Stimulated activated CD8-positive, alpha-beta memory T cell treated with anti-CD3 and anti-CD28 coated beads, Interleukin-7, amount 100 ng/mL, for 48 hours (primary cell): Measurements from ENCODE around the gene APBB1IP.
"Not testable (repeated sequence)": the region's sequence is repeated elsewhere in the genome, so short reads cannot be mapped to it uniquely, and the experiment has no call there.

Source experiments
- DNase-seq, 2 donors: peaks; one replicate each; pipeline ENCODE4 v3.0.0-alpha.2; 2020; ENCODE audit warnings: low read depth in 1 of 2; ENCODE audit errors: extremely low read depth in 1 of 2

The APBB1IP gene

GRCh38 chr10:26437637-26438461 is at the start of gene APBB1IP:
APBB1IP (plus strand) TSS chr10:26438341; CDS start chr10:26492327, 53,986 bp downstream.
- DNase-seq: peak; percentile 34 to 38

DNA sequence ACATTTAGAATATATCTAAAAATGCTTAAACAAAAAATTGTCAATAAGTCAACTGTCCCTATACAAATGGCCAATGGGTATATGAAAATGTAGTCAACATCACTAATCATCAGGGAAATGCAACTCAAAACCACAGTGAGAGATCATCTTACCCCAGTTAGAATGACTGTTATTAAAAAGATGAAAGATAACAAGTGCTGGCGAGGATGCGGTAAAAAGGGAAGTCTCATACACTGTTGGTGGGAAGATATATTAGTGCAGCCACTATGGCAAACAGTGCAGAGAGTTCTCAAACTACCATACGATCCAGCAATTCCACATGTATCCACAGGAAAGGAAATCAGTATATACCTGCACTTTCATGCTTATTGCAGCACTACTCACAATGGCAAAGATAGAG is 48.6 kb upstream of the APBB1IP start:
- DNase-seq: no peak

DNA sequence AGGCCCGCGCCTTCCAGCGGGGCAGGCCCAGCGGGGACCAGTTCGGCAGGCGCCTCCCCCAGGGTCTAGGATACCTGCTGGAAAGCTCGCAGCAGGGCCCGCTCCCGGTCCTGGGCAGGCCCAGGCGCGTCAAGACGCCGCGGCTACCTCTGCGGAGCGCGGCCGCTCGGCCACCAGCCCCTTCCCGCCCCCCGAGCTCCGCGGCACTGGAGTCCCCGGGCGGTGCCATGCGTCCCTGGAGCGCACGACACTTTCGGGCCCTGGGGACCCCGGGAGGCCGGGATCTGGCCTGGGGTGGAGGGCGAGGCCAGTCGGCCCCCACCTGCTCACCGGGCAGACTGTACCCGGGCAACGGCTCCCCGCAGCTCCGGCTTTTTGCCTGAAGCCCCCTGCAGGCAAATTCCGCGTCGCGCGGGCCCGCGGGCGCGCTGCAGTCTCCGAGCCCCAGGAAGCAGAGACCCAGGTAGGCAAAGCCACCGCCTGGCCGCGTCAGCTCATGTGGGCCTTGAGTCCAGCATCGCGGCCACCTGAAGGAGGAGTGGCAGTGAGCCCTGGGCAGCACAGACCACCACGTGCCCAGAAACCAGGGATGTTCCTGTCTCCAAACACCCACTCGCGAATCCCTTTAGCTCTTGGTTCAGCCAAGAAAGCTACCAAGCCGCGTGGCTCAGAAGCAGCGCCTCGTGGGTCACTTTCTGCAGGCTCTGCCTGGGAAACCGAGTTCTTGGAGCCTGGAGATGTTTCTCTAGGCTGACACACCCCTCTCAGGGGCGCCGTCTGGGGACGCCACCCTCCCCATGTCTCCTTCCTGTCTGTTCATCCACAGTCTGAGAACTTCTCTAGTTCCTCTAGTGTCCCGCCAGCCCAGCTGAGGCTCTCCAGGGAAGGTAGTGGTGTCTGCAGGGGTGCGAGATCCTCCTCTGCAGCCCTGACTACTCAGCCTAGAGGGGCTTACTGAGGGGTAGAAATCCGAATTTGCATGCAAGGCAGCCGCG is 46.1 kb upstream of the APBB1IP start:
- DNase-seq: no peak

- DNase-seq: not testable (repeated sequence)
Measured at GRCh38 chr10:26398353-26398752, 39.8 kb upstream of the APBB1IP start.

- no peak for DNase-seq
Measured at GRCh38 chr10:26407406-26407969, 30.7 kb upstream of the APBB1IP start.

DNA sequence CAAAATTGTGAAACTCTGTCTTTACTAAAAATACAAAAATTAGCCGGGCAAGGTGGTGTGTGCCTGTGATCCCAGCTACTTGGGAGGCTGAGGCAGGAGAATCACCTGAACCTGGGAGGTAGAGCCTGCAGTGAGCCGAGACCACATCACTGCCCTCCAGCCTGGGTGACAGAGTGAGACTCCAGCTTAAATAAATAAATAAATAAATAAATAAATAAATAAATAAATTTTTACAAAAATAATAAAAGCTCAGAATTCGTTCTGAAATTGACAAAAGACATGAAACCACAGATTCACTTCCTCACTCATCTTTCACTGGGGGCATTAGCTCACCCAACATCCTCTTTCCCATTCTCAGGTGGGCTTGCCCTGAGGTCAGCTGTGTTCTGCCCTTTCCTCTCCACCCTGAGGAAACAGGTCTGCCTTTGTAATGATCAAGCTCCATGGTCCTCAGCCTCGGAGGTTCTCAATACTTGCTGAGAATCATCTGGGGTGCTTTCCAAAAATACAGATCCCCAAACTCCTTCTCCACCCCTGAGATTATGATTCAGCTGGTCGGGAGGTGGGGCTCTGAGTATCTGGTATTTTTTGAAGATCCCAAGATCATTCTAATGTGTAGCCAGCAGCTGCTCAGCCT is 29.2 kb upstream of the APBB1IP start:
- DNase-seq: no peak

GRCh38 chr10:26410356-26410755 is 27.8 kb upstream of the APBB1IP start:
- no peak for DNase-seq

GRCh38 chr10:26412932-26413331 is 25.2 kb upstream of the APBB1IP start:
- no peak for DNase-seq

DNA sequence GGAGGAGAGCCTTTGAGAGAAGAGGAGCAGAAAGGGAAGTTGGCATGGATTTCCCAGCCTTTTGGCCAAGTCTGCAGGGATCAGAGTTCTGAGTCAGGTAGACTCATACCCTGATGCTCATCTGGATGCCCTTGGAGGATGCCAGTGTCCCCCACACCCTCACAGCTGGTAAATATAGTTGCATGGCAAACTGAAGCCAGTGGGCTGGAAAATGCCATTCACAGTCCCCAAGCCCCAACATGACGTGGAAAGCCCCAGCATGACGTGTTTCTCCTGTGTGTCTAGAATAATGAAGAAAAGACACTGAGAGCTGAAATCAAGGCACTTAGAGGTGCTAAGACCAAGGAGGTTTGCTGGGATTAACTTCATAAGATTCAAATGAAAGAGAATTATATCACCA is 24.8 kb upstream of the APBB1IP start:
- no peak for DNase-seq

GRCh38 chr10:26417136-26417535 is 21.0 kb upstream of the APBB1IP start:
- DNase-seq: no peak

GRCh38 chr10:26422977-26423376 is 15.2 kb upstream of the APBB1IP start:
- DNase-seq: no peak

DNA sequence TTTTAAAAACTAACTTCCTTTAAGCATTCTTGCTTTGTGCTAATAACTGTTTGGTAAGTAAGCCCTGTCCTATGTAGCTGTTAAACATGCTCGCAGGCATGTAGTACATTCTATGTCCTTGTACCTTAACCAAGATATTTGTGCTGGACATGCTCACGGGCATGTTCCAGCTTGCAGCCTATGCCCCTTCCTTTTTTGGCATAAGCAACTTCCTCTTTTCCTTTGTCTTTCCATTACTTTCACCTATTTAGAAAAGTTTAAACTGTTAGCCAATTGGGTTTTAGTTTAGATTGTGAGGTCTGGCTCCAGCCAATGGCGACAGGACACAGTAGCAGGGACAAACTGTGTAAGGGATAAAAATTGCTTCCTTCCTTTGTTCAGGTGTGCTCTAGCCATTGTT is 14.4 kb upstream of the APBB1IP start:
- no peak for DNase-seq

DNA sequence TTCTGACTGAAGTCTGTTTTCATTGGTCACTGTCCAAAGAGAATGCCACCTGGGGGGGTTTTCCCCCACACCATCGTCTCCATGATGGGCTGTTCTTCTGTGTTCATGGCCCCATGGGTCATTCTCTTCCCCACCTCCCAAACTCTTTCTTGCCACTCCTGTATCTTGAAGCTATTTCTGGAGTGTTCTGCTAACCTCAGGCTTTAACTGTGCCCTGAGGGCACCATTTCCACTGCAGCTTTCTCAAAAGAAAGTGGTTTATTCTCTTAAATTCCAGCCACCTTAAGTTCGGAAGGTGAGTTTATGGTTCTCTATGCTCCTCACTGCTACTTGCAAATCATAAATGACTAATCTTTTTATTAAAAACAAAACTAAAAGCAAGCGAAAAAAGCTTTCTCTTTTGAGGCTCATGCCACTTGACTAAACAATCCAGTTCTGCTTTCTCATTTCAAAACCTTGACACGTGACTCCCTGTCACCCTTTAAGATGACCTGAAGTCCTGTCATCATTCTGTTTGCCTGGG is 7.4 kb upstream of the APBB1IP start:
- DNase-seq: no peak

GRCh38 chr10:26432938-26433337 is 5.2 kb upstream of the APBB1IP start:
- DNase-seq: no peak

DNA sequence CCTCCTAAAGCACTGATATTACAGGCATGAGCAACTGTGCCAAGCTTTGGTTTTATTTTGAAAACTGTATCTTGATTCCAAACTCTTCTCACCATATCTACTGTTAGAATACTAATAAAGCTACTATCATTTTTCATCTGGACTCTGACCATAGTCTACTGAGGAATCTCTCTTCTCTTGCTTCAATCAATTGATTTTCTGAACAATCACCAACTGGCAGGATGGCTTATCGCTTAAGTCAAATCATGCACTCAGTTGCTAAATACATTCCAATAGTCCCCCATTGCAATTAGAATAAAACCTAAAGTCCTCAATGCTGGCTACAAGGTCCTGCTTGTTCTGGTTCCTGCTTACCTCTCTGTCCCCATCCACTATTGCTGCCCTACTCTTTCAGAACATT is 2.3 kb upstream of the APBB1IP start:
- no peak for DNase-seq

DNA sequence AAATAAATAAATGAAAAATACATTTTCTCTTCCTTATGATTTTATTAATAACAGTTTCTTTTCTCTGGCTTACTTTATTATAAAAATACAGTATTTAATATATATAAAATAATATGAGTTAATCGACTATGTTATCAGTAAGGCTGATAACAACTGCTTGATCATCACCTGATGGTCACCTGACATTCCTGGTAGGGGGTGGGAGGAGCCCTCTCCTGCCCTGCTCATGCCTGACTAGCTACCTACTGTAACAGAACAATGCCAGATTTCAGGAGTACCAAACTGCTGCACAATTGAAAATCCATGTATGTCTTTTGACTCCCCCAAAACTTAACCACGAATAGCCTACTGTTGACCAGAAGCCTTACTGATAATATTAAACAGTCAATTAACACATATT is 1.3 kb upstream of the APBB1IP start:
- DNase-seq: no peak

DNA sequence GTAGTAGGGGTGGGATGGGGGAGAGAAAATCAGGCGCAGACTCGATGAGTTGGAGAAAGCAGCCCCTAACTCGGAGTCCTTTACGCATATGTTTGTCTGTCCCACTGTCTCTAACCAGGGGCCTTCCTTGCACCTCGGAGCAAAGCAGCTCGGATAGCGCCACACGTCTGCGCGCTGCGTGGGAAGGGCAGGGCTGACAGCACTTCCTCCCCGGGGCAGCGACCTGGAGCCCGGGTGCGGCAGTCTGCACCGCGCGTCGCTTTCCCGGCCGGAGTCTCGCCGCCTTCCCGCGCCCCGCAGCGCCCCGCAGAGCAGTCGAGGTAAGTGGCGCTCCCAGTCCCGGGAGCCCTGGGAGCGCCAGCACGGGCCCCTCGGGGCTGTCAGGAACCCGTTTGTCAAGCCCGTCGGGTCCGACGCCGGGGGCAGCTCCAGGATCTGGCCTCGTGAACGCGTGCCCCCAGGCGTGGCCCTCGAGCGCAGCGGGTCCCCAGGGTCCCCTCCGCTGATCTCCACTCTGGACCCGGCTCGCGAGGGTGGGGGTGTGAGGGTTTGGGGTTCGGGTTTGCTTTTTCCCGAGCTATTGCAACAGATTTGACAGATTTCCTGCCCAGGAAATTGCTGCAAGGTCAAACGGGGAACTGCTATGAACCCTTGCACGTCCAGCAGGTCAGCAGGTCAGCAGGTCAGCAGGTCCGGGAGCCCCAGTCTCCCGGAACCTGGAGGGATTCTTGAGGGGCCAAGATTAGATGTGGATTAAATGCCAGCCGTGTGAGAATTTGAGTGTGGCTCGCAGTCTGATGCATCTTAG is 597 bp downstream of the APBB1IP start:
- peak; percentile 58 to 68 for DNase-seq

- DNase-seq: no peak
Measured at GRCh38 chr10:26439406-26440087, 1.4 kb downstream of the APBB1IP start.

GRCh38 chr10:26440088-26440470 is 1.9 kb downstream of the APBB1IP start:
- no peak for DNase-seq
